Hepatic stellate cell (primary cell): ENCODE results near the gene SAPCD1.

Experiments
- DNase-seq: peaks from one replicate; pipeline ENCODE4 v3.0.0; 2011; ENCODE audit warnings: low spot score

SAPCD1 gene

DNA sequence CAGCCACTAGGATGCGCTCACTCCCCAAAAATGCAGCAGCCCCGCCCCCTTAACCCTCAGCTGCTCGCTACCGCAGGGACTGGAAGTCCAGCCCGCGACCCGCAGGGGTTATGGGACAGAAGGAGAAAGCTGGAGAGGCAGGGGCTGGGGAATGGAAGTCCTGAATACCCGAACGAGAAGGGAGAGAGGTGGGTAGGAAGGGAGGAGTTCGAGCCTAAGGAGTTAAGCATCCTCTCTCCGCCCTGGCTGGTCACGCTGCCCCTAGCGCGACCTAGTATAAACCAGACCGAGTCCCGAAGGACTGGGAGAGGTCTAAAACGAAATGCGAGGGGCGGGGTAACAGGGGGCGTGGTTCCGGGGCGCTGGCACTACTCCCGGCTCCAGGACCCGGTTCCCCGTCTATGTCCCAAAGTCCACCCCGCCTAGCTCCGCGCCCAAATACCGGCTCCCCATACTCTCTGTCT is 32.9 kb upstream of the SAPCD1 start:
- DNase-seq, result peak; percentile 96

DNA sequence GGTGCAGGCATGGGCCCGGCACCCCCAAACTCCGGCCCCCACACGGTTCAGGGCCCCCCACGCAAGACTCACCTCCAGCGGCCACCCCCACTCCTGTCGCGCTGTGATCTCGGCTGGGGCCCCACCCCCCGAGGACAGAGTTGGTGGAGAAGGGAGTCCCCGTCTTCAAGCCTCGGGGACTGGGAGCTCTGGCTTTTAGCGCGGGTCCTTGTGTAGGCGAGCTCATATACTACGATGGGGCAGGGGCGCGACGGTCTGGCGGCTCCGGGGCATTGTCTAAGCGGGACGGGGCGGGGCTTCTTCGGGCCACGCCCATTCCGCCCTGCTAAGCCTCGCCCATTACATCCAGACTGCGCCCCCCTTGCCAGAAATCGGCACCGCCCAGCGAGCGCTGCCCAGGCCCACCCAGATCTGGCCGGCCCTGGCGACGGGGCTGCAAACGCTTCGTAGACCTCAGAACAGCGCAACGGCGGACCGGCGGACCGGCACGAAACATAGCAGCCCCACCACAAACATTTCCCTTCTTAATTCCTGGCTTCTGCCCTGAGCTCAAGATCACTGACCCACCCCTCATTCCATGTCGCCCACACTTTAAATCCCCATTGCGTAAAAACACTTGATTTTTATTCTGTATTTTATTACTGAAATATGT is 32.4 kb upstream of the SAPCD1 start:
- DNase-seq, result peak; percentile 86

DNA sequence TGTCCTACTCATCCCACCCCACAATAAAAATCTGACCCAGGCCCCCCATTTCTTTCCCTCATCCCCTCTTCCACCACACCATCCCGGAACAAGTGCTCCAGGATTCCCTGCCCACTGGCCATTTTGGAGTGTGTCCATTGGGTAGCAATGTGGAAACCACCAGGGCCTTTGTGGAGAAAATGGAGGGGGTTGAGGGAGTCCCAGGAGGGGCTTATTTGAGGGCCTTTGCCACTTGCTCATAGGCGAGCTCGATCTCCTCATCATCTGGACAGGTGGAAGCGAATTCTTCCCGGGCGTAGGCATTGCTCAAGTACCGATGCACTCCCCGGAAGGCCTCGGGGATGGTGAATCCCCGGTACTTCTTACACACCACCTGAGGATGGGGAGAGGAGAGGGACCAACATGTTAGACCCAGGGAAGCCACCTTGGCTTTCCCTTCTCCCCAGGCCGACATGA is 31.8 kb upstream of the SAPCD1 start:
- DNase-seq, result no peak

DNA sequence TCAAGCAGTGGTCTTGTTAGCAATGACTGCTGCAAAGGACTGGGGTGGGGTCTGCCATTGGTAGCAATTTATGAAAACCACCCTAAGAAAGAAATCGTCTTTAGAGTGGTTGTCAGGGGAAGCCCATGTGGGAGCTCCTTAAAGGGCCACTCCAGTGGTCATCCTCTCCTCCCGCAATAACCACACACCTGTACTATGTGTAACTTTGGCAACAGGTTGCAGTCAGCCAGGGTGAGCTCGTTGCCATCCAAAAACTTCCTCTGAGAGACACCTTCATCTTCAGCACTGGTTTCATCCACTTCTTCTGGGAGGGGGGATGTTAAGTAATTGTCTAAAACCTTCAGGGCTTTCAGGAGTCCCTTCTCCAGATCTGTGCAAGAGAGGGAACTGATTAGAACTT is 30.4 kb upstream of the SAPCD1 start:
- no peak for DNase-seq

DNA sequence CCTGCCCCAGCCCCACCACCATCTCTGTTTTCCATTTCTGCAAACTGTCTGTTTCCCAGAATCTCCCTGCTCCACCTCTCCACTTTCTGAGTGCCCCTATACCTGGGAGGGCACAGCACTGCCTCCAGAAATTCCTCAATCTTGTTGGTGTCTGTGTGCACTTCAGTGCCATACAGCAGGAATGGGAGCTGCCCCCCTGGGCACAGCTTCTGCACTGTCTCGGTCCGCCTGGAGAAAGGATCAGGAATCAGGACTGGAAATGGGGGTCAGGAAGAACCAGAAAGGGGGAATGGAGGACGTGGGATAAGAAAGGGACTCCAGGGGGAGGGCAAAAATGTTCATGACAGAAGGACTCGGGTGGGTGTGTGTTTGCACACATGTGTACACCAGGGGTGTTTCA is 28.7 kb upstream of the SAPCD1 start:
- no peak for DNase-seq

DNA sequence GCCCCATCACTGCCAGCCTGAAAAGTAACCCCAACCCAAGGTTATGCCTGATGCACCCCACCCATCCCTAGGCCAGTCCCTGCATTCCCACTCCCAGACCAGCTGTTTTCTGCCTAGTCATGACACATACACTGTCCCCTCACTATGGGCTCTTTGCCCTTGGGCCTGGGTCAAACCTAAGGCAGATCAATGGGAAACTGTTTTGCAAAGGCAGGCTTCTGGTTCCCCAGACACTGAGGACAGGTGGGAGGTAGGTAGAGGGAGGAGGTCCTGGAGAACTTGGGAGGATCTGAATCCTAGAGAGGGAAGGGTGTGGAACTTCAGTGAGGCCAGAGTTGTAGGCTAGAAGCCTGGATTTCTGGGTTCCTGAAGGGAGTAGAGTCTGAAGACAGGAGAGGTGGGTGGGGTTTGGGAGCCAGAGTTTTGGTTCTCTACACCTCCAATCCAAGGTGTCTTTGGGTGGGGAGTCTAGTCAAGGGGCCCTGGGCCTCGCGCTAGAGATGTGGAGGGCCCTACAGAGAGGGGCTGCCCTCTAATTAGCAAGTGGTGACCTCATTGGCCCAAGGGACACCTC is 28.1 kb upstream of the SAPCD1 start:
- DNase-seq, result no peak

DNA sequence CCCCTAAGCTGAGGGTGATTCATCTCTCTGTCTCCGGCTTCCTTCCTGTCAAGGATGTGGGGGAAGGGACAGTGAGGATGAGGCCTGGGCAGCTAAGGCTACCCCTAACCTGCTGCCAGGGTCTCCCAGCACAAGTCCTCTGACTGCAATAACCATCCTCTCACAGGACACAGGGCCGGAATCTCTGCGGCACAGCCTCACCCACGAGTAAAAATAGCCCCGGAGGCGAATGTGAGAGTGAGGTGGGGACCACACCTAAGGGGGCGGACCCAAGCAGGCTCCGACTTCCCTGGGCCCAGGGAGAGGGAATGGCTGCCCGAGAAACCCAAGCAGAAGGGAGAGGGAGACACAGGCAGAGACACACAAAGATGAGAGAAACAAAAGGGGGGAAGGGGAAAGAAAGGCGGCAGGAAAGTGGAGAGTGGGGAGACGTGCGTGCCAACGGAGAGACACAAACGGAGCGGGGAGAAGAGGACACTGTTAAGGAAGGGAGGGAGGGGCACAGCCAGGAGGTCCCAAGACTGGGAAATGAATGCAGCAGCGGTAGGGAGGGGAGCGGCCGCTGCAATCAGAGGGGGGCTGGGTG is 27.5 kb upstream of the SAPCD1 start:
- DNase-seq, result peak; percentile 81

DNA sequence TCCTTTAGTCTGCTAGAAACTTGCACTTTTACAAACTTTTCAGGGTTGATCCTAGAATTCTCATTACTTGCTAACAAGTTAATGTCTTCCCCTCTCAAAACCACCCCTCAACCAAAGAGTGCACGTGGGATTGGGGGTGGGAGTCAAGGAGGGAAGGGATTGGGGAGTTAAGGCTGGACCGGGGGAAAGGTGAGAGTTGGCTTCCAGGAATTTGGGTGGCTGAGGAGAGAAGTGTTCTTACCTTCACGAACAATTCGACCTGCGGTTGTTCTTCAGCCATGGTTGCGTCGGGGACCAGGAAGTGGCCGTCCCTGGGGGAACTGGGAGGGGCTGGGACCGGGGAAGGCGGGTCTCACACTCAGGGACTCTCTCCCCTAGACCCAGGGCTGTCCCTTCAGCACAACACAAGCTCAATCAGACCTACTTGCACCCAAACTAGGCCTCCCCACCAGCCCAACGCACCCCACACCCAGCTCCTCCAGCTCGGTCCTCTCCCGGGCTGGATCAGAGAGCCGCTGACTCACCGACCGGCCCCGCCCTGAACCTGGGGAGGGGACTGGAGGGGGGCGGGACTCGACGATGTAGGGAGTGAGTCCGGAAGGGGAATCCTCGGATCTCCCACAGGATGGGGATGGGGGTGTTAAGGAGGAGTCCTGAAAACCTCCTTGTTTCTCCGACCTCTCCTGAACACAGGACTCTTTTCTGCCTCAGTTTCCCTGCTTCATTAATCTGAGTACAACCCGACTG is 26.3 kb upstream of the SAPCD1 start, which contains the start of gene CLIC1:
TSS of gene CLIC1 (minus strand) at position 510 of the 747 bp plus-strand sequence. CDS start at position 280, 230 bp downstream.
- peak; percentile 93 for DNase-seq

DNA sequence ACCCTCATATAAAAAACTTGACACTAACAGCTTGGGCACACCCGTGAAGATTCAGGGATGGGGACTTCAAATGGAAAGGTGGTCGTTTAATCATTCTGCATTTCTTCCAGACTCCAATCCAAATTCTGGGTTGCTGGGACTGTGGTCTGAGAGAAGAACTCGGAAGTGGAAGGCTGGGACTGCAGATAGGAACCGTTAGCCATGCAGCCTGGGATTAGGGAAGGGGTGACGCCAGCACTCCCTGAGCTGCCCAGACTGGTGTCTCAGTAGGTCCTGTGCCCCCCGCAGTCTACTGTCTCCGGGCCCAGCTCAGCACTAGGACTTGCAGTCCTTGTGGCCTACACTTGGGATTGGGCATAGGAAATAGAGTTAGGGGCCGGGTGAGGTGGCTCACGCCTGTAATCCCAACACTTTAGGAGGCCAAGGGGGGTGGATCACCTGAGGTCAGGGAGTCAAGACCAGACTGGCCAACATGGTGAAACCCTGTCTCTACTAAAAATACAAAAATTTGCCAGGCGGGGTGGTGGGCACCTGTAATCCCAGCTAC is 25.6 kb upstream of the SAPCD1 start:
- DNase-seq, result no peak

DNA sequence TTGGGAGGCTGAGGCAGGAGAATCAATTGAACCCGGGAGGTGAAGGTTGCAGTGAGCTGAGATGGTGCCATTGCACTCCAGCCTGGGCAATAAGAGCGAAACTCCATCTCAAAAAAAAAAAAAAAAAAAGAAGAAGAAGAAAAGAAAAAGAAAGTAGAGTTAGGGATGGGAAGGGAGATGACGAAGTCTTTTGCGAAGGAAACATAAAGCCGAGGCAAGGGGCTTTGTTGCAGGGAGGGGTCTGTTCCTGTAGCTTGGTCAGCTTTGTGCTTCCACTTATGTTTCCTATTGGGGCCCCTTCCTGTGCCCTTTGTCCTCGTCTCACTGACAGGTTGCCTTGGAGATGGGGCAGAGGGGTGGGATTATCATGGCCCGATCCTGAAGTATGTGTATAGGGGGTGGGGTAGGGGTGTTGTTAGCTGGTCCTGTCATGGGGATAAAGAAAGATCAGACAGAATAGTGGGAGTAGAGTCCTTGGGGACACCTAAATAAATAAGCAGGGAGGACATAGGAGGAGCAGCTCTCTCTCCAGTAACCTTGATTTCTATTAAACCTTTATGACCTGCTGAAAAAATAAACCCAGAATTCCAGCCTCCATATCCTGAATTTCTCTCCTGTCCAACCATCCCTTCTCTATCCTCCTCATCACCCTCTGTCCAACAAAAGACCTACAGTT is 25.0 kb upstream of the SAPCD1 start:
- DNase-seq, result no peak

DNA sequence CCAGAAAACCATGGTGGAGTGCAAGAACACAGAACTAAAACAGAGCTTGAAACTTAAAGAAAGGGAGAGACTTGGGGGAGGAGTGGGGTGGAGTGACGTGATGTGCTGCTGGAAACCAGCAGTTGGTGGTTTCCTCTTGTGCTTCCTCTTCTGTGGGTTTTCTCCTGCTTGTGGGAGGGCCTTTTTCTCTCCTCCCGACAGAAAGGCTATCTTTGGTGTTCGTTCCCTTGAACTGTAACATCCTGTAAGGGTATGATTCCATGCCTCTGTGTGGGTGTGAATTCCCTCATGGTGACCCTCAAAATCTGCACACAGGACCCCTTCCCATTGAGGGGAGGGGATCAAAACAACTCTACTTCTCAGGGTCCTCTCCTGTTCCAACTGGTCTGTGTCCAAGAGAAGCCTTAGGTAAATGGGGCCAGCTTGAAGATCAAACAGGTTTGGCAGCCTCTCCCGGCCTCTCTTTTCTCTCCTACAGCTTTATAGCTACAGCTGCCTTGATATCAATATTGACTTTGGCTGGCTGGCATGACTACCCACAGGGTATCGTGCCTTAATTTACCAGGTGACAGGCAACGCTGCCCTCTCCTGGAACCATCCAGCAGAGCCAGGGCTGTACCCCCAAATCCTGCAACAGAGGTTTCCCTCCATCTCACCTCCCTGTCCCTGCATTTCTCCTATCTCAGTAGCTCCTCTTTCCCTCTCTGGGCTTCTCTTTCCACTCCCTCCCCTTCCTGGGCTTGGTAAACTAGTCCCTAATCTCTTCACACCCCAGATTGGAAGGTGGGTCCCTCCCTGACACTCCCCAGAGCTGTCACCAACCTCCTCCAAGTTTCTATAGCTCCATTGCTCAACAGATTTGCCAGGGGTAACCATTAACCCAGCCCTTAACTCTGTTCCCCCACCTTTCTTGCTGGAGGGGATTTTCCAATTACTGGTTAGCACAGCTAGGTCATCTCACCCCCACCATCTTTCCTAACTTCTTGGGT is 24.2 kb upstream of the SAPCD1 start:
- peak; percentile 86 for DNase-seq

DNA sequence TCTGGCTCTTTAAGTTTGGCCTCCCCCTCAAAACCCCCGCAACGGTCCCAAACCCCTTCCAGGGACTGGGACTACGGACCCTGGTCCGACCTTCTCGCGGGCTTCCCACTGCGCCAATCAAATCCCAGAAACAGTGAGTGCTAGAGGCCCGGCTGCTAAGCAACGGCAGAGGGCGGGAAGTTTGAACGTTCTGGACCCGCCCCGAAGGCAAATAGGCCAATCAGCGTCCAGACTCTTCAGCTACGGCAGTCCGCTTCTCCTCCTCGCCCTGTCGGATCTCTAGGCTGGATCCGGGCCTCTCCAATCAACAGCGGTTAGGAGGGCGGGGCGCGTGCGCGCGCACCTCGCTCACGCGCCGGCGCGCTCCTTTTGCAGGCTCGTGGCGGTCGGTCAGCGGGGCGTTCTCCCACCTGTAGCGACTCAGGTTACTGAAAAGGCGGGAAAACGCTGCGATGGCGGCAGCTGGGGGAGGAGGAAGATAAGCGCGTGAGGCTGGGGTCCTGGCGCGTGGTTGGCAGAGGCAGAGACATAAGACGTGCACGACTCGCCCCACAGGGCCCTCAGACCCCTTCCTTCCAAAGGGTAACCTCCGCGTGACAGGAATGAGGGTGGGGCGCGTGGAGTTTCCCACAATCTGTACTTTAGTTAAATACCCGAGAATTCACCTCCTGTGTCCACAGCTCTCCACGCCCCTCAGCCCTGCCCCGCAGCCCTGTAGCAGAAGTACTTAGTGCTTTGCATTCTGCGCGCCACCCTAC is 22.6 kb upstream of the SAPCD1 start, which contains the start of gene MSH5:
TSS of gene MSH5 (plus strand) at position 367 of the 758 bp plus-strand sequence. CDS start 462 bp downstream, outside the sequence.
- peak; percentile 98 for DNase-seq

DNA sequence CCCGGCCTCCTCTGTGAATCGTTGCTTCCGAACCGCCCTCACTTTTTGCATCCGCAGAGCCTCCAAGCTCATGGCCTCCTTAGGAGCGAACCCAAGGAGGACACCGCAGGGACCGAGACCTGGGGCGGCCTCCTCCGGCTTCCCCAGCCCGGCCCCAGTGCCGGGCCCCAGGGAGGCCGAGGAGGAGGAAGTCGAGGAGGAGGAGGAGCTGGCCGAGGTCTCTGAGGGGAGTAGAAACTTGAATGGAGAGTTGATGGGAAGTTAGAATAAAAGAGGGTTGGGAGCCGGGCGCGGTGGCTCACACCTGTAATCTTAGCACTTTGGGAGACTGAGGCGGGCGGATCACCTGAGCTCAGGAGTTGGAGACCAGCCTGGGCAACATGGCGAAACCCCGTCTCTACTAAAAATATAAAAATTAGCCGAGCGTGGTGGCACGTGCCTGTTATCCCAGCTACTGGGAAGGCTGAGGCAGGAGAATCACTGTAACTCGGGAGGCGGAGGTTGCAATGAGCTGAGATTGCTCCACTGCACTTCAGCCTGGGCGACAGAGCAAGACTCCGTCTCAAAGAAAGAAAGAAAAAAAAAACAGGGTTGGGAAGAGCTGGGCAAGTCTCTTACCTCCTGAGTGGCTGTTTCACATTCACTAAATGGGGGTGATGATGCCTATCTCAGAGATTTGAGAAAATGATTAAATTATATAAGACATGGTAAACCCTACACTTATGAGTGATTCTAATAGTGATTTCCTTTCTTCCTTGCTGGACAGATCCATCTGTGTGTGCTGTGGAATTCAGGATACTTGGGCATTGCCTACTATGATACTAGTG is 21.8 kb upstream of the SAPCD1 start:
- DNase-seq, result peak; percentile 56

DNA sequence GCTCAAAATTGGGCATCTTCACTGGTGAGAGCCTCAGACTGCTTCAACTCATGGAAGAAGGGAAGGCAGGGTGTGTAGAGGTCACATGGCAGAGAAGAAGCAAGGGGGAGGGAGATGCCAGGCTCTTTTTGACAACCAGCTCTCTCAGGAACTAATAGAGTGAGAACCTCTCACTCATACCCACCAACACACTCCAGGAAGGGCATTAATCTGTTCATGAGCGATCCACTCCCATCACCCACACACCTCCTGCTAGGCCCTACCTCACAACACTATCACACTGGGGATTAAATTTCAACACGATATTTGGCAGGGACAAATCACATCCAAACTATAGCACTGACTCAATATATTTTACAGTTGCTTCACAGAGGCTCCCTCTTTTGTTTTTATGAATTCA is 20.6 kb upstream of the SAPCD1 start:
- no peak for DNase-seq

DNA sequence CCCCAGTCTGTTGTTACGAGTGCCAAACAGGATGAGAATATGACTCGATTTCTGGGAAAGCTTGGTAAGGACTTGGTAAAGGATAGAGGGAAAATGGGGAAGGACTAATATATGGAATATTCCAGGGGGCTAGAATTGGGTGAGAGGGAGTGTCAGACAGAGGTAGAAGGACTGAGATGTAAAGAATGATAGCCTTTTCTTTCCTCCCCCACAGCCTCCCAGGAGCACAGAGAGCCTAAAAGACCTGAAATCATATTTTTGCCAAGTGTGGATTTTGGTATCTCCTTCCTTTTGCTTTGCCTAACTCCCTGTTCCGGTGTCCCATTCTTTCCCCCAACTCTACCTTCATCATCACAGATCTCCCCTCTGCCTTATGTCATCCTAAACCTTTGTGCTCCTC is 19.6 kb upstream of the SAPCD1 start:
- DNase-seq, result no peak

DNA sequence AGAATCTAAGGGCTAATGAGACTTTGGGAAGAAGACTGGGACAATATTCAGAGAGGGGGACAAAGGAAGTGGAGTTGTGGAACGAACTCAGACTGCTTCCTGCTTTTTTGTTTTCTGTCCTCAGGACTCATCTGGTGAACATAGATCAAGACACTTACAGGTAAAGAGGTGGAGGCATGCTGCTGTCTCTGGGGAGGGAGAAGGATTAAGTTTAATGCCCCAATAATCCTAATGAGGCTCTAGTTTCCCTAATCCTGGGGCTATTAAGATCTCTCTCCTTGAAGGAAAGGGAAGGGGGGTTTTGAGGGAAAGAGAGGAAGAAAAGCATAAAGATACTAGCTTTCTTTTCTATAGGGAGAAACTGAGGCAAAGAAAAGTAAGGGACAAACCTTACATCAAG is 18.0 kb upstream of the SAPCD1 start:
- DNase-seq, result no peak

DNA sequence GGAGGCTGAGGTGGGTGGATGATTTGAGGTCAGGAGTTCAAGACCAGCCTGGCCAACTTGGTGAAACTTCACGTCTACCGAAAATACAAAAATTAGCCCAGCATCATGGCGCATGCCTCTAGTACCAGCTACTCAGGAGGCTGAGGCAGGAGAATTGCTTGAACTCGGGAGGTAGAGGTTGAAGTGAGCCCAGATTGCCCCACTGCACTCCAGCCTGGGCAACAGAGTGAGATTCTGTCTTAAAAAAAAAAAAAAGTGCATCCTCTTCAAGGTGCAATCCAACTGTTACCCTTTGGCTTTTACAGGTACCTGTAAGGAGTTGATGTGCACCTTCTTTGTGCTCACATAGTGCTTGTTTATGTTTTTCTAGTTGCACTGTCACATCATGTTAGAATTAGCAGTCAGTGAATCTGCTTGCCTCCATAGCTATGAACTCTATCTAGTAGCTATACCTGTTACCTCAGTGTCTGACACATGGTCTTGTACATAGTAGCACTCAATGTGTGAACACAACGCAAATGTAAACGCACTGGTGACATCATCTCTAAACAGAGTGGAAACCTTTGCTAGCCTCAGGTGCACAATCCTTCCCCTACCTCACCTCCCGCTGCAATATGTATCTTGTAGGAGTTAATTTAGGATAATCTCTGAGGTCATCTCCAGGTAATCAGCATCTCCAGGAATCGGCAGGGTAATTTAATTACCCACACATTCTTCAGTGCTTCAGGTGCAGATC is 13.0 kb upstream of the SAPCD1 start:
- DNase-seq, result no peak

DNA sequence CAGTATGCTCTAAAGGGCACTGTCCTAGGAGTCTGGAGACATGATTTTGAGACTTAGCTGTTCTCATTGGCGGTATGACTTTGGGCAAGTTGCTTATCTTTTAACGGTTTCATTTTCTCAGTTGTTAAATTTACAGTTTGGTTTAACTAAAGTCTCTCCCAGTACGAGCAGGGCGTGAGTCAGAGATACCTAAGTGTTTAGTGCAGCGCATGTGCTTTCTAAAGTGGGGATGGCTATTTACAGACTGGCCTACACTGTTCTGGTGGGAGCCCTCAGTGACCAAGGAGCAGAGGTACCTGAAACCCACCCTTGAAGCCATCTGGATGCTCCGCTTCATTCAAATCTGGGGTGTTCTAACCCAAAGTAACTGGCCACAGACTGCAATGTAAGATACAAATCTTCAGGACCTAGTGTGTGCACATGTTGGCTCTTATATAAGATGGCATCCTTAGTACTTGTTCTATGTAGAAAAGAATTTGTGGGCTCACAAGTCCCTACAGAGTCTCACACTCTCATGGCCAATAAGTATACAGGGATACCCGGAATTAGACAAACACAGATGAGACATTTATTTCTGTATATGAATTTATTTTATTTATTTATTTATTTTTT is 11.9 kb upstream of the SAPCD1 start:
- DNase-seq, result no peak
